Activated T-cell treated with anti-CD3 and anti-CD28 coated beads, Interleukin-2, amount 50 U/mL, for 72 hours (primary cell): ENCODE data around the gene RELCH. TPM values are rescaled to one million over a fixed set of nuclear protein-coding genes. Genes with fewer than 3 reads are reported as not detected.

Experiments used
- ATAC-seq, 2 donors: fragments of 150-1000 bp; cut with Tn5 transposase; replicated peaks in 1 of 2; 2 replicates each; pipeline ENCODE4 v1.10.0; 2021; ENCODE audit warnings: moderate library complexity in 2 of 2, mild to moderate bottlenecking in 1 of 2
- DNase-seq, 2 donors: peaks; one replicate each; pipeline ENCODE4 v3.0.0; 2021 to 2022; ENCODE audit warnings: mixed read lengths in 1 of 2
- H3K27ac Mint-ChIP-seq: one replicate; pipeline ENCODE4 v1.8.0; 2022; ENCODE audit warnings: mild to moderate bottlenecking, moderate library complexity, mixed read lengths
- H3K27me3 Mint-ChIP-seq: one replicate; pipeline ENCODE4 v1.8.0; 2022; ENCODE audit warnings: low read depth, mixed read lengths
- H3K36me3 Mint-ChIP-seq, 2 donors: one replicate each; pipeline ENCODE4 v1.8.0; 2022; ENCODE audit warnings: mixed read lengths in 2 of 2, mild to moderate bottlenecking in 1 of 2; ENCODE audit not compliant: insufficient read depth in 2 of 2
- H3K4me1 Mint-ChIP-seq: one replicate; pipeline ENCODE4 v1.8.0; 2022; ENCODE audit warnings: low read depth, mixed read lengths
- H3K4me3 Mint-ChIP-seq, 2 donors: one replicate each; pipeline ENCODE4 v1.8.0; 2022; ENCODE audit warnings: mild to moderate bottlenecking in 2 of 2, mixed read lengths in 2 of 2, moderate library complexity in 2 of 2
- H3K9me3 Mint-ChIP-seq, 2 donors: one replicate each; pipeline ENCODE4 v1.8.0; 2022; ENCODE audit warnings: mixed read lengths in 2 of 2
- total RNA-seq, 2 donors: library from RNA; stranded (reverse); gene quantifications; one replicate each; pipeline ENCODE4 v1.2.3, GENCODE V29; 2022

RELCH gene
- total RNA-seq, 2 donors from 2014 or later = 21.8 to 23.5 TPM

DNA sequence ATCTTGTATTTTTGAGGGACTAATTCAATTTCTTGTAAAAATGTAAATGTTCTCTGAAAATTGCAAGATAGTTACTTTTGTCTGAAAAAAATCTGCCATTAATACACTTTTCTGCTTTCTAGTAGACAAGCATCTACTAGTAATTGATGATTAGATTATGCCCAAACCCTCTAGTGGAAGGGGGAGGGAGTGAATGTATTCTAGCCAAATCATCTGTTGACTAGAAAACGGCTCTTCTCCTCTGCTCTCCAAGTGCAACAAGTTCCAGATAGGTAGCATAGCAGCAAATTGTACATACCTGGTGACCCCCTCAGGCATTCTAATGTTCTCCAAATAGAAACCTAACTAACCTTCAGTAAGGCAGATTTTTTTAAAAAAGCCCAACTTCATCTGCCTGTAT is 58.6 kb downstream of the RELCH start:
- DNase-seq (no peak), ATAC-seq (no peak)
- Mint-ChIP-seq H3K27me3 (no peaks in the 10 kb centered on the region), H3K9me3 (no peaks in the 10 kb centered on the region), H3K36me3 (peaks cover 0 to 2% of the 10 kb centered on the region in 2 donors), H3K4me1 (no peaks in the 10 kb centered on the region), H3K4me3 (no peak overlapping the region), H3K27ac (no peak overlapping the region)

DNA sequence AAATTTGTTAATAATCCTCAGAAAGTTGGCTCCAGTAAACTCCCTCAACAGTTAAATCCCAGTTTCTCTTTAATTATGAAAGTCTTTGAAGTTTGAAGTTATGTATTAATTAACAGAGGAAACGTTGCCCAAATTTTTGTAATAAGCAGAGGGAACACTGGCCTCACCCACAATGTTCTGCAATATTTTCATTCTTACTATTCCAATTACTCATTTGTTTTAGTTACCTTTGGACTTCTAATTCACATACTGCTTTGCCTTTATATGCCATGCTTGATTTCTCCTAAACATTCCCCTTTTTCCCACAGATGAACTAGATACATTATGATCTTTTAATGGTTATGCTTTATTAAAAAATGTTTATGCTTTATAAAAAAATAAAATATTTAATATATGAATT is 61.3 kb downstream of the RELCH start:
- DNase-seq = no peak
- Mint-ChIP-seq H3K4me3 (no peak overlapping the region), H3K9me3 (no peaks in the 10 kb centered on the region), H3K4me1 (no peaks in the 10 kb centered on the region), H3K27me3 (no peaks in the 10 kb centered on the region), H3K36me3 (peaks cover 0 to 2% of the 10 kb centered on the region in 2 donors), H3K27ac (peak overlapping the region; percentile 79)
- ATAC-seq = no peak

DNA sequence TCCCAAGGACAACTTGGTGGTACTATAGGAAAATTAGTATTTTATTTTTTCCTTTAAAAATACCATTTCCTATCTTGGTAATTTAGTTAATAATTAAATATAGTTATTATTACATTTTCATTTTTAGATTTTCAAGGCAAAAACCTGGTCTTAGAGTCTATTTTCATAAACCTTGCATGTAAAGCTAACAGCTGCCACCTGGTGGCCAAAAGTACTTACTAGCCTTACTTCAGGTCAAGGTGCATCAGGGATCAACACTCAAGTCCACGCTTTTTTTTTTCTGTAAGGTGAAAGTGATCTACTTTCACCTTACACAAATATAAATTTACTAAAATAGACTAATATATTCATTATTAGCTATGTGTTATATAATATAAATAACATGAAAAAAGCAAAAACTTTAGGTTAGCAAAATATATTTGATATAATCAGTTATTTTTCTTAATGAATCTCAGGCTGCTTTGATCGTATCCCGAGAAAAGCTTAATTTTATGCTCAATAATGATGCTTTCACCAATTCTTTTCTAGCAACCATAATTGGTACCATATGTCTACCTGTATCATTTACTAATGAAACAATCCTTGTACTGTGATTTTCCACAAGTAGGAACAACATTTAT is 62.5 kb downstream of the RELCH start:
- Mint-ChIP-seq H3K4me3 (no peak overlapping the region), H3K36me3 (peaks cover 0 to under 1% of the 10 kb centered on the region in 2 donors), H3K4me1 (no peaks in the 10 kb centered on the region), H3K27ac (no peak overlapping the region), H3K9me3 (no peaks in the 10 kb centered on the region), H3K27me3 (no peaks in the 10 kb centered on the region)
- ATAC-seq (peak in 1 of 2 donors; percentile 41), DNase-seq (peak; percentile 72 to 74)

- Mint-ChIP-seq H3K4me3 (no peak overlapping the region), H3K27me3 (no peaks in the 10 kb centered on the region), H3K9me3 (no peaks in the 10 kb centered on the region), H3K36me3 (no peaks in the 10 kb centered on the region), H3K4me1 (no peaks in the 10 kb centered on the region), H3K27ac (no peak overlapping the region)
- DNase-seq (no peak), ATAC-seq (no peak)
These were observed 63.4 kb downstream of the RELCH start for GRCh38 chr18:62250475-62250874.

GRCh38 chr18:62258093-62258492 is 71.0 kb downstream of the RELCH start:
- peaks cover 3 to 18% of the 10 kb centered on the region in 2 donors for H3K36me3 Mint-ChIP-seq

GRCh38 chr18:62258616-62259015 is 71.6 kb downstream of the RELCH start:
- no peaks in the 10 kb centered on the region for H3K27me3 Mint-ChIP-seq
- no peak for ATAC-seq
- H3K27ac Mint-ChIP-seq = no peak overlapping the region
- peaks cover 3 to 18% of the 10 kb centered on the region in 2 donors for H3K36me3 Mint-ChIP-seq
- H3K4me3 Mint-ChIP-seq = no peak overlapping the region
- no peaks in the 10 kb centered on the region for H3K4me1 Mint-ChIP-seq
- no peaks in the 10 kb centered on the region for H3K9me3 Mint-ChIP-seq
- DNase-seq = no peak

More at GRCh38 chr18:62258093-62258492, 71.0 kb downstream of the RELCH start:
- H3K4me1 Mint-ChIP-seq = no peaks in the 10 kb centered on the region
- DNase-seq (no peak), ATAC-seq (no peak)
- H3K27ac Mint-ChIP-seq = no peak overlapping the region
- no peaks in the 10 kb centered on the region for H3K9me3 Mint-ChIP-seq
- H3K27me3 Mint-ChIP-seq = no peaks in the 10 kb centered on the region
- no peak overlapping the region for H3K4me3 Mint-ChIP-seq

DNA sequence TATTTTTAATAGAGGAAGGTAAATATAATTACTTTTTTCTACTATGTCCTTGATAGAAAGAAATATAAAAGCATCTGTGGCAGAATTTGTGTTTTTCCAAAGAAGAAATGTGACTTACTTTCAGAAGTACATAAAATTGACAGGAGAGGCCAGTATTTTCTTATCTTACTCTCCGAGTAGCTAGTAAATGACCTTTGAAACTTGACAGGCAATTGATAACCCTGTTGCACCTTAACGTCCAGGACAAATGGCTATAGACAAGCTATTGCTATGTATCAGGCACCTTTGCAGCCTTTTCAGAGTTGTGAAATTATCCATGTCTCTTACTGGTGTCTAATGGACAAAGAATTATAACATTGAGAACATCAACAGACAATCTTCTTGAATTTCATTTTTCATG is 75.0 kb downstream of the RELCH start:
- no peaks in the 10 kb centered on the region for H3K9me3 Mint-ChIP-seq
- H3K36me3 Mint-ChIP-seq = peaks cover 5 to 26% of the 10 kb centered on the region in 2 donors
- no peaks in the 10 kb centered on the region for H3K4me1 Mint-ChIP-seq
- no peak overlapping the region for H3K27ac Mint-ChIP-seq
- no peaks in the 10 kb centered on the region for H3K27me3 Mint-ChIP-seq
- no peak for ATAC-seq
- no peak overlapping the region for H3K4me3 Mint-ChIP-seq
- DNase-seq = no peak

DNA sequence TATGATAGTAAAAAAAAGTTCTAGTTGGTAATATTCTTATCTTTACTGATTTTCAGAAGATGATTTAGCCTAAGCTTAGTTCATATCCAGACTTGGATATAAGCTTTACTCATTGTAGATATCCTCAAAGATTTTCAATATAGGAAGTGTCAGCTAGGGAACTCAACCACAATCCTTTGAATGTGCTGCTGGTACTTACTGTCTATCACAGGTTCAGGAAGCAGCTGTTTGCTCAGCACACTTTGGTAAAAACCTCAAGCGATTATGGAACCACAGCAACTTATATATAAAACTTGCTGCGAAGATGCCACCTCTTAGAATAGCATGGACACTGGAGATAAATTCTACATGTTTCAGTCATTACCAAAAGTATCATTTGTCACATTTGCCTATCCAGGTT is 77.9 kb downstream of the RELCH start:
- ATAC-seq (no peak), DNase-seq (no peak)
- Mint-ChIP-seq H3K27me3 (no peaks in the 10 kb centered on the region), H3K36me3 (peaks cover 3 to 10% of the 10 kb centered on the region in 2 donors), H3K4me1 (no peaks in the 10 kb centered on the region), H3K27ac (no peak overlapping the region), H3K9me3 (no peaks in the 10 kb centered on the region), H3K4me3 (no peak overlapping the region)

DNA sequence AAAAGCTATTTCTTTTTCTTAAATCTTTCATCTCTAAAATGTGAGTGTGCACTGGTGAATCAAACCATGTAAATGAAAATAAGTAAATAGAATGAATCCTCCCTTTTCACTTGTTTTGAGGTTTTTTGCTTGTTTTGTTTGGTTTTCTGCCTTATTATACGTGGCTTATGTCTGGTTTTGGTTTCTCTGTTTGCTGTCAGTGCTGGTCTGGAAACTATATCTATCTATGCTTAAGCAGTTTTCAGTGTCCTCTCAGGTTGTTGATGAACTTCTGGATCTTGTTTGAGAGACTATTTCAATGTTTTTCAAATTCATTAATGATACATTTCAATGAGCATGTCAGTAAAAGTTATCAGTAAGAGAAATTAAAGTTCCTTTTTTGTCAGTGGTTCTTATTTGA is 90.0 kb downstream of the RELCH start:
- DNase-seq (no peak), ATAC-seq (no peak)
- peaks cover 4 to 8% of the 10 kb centered on the region in 2 donors for H3K36me3 Mint-ChIP-seq
- no peak overlapping the region for H3K4me3 Mint-ChIP-seq
- no peaks in the 10 kb centered on the region for H3K9me3 Mint-ChIP-seq
- peaks cover 22% of the 10 kb centered on the region for H3K4me1 Mint-ChIP-seq
- H3K27ac Mint-ChIP-seq = no peak overlapping the region
- H3K27me3 Mint-ChIP-seq = no peaks in the 10 kb centered on the region

DNA sequence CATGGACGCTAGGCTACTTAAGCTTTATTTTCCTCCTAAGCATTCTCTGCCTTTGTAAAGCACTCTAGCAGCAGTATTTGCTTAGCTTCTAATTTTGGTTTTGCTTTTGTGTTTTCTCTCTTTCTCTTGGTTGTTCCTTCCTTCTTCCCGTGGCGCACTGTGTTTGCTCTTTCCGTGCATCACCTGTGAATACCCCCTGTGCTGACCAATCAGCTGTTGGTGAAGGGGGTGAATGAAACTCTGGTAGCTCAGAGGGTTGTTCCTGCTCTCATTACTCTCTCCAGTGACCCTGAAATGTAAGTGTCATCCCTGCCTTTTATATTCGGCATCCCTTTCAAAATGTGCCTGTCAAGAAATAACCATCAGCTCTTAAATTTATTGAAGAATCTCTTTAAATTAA is 92.5 kb downstream of the RELCH start:
- Mint-ChIP-seq H3K4me1 (peaks cover 28% of the 10 kb centered on the region), H3K27me3 (no peaks in the 10 kb centered on the region), H3K27ac (no peak overlapping the region), H3K4me3 (no peak overlapping the region), H3K36me3 (peaks cover 4 to 5% of the 10 kb centered on the region in 2 donors), H3K9me3 (no peaks in the 10 kb centered on the region)
- ATAC-seq = no peak
- DNase-seq = no peak

- H3K4me3 Mint-ChIP-seq = no peak overlapping the region
- no peak overlapping the region for H3K27ac Mint-ChIP-seq
- ATAC-seq (no peak), DNase-seq (no peak)
- H3K36me3 Mint-ChIP-seq = peaks cover 4% of the 10 kb centered on the region in 2 donors
- H3K27me3 Mint-ChIP-seq = no peaks in the 10 kb centered on the region
- H3K9me3 Mint-ChIP-seq = no peaks in the 10 kb centered on the region
- H3K4me1 Mint-ChIP-seq = peaks cover 28% of the 10 kb centered on the region
These were observed 93.0 kb downstream of the RELCH start for GRCh38 chr18:62280058-62280457.

DNA sequence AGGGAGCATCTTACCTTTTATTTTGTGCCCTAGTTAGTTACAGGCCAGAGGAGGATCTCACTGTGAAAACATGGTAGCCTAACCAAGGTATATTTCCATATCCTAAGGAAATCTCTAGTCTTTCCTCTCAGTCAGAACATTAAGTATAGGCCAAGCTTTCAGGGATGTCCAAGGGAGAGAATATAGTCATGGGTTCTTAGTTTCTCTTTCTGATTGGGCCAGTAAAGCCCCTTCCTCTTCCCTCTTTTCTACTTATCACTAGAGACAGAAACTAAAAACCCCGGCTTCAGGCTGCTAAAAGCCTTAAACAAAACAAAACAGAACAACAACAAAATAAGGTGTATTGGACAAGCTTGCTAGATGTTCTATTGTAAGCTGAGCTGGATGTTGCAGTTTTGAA is 93.7 kb downstream of the RELCH start:
- DNase-seq = no peak
- peak overlapping the region in 1 of 2 donors; percentile 12 for H3K4me3 Mint-ChIP-seq
- H3K27me3 Mint-ChIP-seq = no peaks in the 10 kb centered on the region
- no peaks in the 10 kb centered on the region for H3K9me3 Mint-ChIP-seq
- peak overlapping the region; percentile 62 for H3K27ac Mint-ChIP-seq
- H3K4me1 Mint-ChIP-seq = peaks cover 34% of the 10 kb centered on the region
- H3K36me3 Mint-ChIP-seq = peaks cover 4 to 7% of the 10 kb centered on the region in 2 donors
- ATAC-seq = peak in 1 of 2 donors; percentile 15

- Mint-ChIP-seq H3K4me1 (peaks cover 36% of the 10 kb centered on the region), H3K4me3 (no peak overlapping the region), H3K9me3 (no peaks in the 10 kb centered on the region), H3K36me3 (peaks cover 4 to 7% of the 10 kb centered on the region in 2 donors), H3K27ac (peak overlapping the region; percentile 62), H3K27me3 (no peaks in the 10 kb centered on the region)
- no peak for DNase-seq
- peak; percentile 61 to 68 for ATAC-seq
These were observed 94.6 kb downstream of the RELCH start for GRCh38 chr18:62281684-62282083.

GRCh38 chr18:62282188-62282629 is 95.2 kb downstream of the RELCH start:
- no peak for DNase-seq
- H3K36me3 Mint-ChIP-seq = peaks cover 1 to 7% of the 10 kb centered on the region in 2 donors
- no peaks in the 10 kb centered on the region for H3K9me3 Mint-ChIP-seq
- ATAC-seq = peak; percentile 46 to 53
- H3K4me3 Mint-ChIP-seq = peak overlapping the region in 1 of 2 donors; percentile 8
- H3K4me1 Mint-ChIP-seq = peaks cover 32% of the 10 kb centered on the region
- no peaks in the 10 kb centered on the region for H3K27me3 Mint-ChIP-seq
- no peak overlapping the region for H3K27ac Mint-ChIP-seq
